Measurements from ENCODE around the gene TIMP3.

DNA sequence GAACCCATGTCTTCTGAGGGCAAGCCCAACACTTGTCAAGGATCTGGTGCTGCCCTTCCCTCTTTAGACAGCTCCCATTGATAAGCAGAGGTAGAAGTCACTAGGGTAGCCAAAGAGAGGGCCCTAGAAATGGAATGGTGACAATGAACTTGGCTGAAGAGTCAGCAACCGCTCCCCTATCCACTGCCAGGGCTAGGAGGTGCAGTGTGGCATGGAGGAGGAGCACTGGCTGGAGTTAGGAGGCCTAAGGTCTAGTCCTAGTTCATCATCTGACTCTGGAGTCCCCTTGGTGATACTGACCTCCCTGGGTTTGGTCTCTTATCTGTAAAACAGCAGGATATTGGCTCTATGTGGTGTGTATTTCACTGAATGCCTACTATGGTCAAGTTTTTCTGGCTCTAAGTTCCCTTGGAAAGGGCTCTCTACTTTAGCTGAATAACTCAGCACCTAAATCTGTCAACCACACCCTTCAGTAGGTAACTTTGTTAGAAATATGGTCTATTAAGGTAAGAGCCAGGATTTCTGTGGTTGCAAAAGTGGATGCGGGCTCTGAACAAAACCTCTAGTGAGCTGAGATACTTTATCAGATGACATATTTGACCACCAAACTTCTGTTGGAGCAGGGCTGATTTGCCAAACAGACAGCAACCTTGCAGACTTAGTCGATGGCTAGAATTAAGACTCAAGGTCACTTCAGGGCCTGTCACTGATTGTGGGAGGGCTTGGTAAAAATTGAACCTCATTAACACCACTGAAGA, 10.5 kb downstream of the TIMP3 start:
- TF ChIP-seq, protein P1, sequence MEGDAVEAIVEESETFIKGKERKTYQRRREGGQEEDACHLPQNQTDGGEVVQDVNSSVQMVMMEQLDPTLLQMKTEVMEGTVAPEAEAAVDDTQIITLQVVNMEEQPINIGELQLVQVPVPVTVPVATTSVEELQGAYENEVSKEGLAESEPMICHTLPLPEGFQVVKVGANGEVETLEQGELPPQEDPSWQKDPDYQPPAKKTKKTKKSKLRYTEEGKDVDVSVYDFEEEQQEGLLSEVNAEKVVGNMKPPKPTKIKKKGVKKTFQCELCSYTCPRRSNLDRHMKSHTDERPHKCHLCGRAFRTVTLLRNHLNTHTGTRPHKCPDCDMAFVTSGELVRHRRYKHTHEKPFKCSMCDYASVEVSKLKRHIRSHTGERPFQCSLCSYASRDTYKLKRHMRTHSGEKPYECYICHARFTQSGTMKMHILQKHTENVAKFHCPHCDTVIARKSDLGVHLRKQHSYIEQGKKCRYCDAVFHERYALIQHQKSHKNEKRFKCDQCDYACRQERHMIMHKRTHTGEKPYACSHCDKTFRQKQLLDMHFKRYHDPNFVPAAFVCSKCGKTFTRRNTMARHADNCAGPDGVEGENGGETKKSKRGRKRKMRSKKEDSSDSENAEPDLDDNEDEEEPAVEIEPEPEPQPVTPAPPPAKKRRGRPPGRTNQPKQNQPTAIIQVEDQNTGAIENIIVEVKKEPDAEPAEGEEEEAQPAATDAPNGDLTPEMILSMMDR (conservative IDR thresholded peaks at IDR 0.05; ENCODE audit: low read depth, low read length): no peak
- TF ChIP-seq EZH2 (IDR thresholded peaks at IDR 0.05; ENCODE audit: borderline replicate concordance, low read depth, low read length, poor library complexity, severe bottlenecking): no peak

Measured in A673 (cell line).